Gastroesophageal sphincter (tissue), 4 donors: Measurements from ENCODE around the gene HMGCS2. TPM values are rescaled to one million over a fixed set of nuclear protein-coding genes. Genes with fewer than 3 reads are reported as not detected.

Experiments used
- ATAC-seq: fragments of 150-250 bp; one replicate; pipeline ENCODE4 v1.9.1; 2016; ENCODE audit warnings: mild to moderate bottlenecking, moderate library complexity
- H3K27ac ChIP-seq, 4 donors: fragments of 200-600 bp; sonication (generic) in 3 of 4; 1 replicate in 3 of 4; 2 replicates in 1 of 4; pipeline ENCODE4 v1.5.1; 2016 to 2019
- H3K27me3 ChIP-seq: fragments of 200-600 bp; sonication (generic); one replicate; pipeline ENCODE4 v1.5.1; 2019
- H3K36me3 ChIP-seq, 2 donors: fragments of 200-600 bp; sonication (generic); one replicate each; pipeline ENCODE4 v1.5.1; 2019; ENCODE audit warnings: control low read depth in 1 of 2
- H3K4me1 ChIP-seq, 3 donors: fragments of 200-600 bp; sonication (generic); 1 replicate in 2 of 3; 2 replicates in 1 of 3; pipeline ENCODE4 v1.5.1; 2016 to 2019; ENCODE audit warnings: control low read depth in 2 of 3
- H3K4me3 ChIP-seq, 2 donors: fragments of 200-600 bp; sonication (generic); one replicate each; pipeline ENCODE4 v1.5.1; 2019; ENCODE audit warnings: mild to moderate bottlenecking in 1 of 2, moderate library complexity in 1 of 2
- H3K9me3 ChIP-seq, 3 donors: fragments of 200-600 bp; sonication (generic); one replicate each; pipeline ENCODE4 v1.5.1; 2017 to 2019; ENCODE audit warnings: control low read depth in 2 of 3
- CTCF ChIP-seq, 4 experiments: fragments of 200-600 bp in 2 of 4; fragments of 450-650 bp in 2 of 4; sonication (generic) in 1 of 4; IDR thresholded peaks; one replicate each; pipeline ENCODE4 v1.5.1; 2017 to 2019; ENCODE audit warnings: antibody characterized with exemption in 4 of 4, mild to moderate bottlenecking in 2 of 4, moderate library complexity in 2 of 4
- EP300 ChIP-seq: sonication (generic); formaldehyde crosslinking; IDR thresholded peaks from one replicate; pipeline ENCODE4 v1.6.1; 2017; ENCODE audit warnings: antibody characterized with exemption, mild to moderate bottlenecking
- POLR2A ChIP-seq, 2 donors: fragments of 450-650 bp; IDR thresholded peaks; one replicate each; pipeline ENCODE4 v1.6.1; 2017; ENCODE audit warnings: antibody characterized with exemption in 2 of 2, mild to moderate bottlenecking in 2 of 2, moderate library complexity in 1 of 2
- POLR2AphosphoS5 ChIP-seq: sonication (generic); formaldehyde crosslinking; IDR thresholded peaks from one replicate; pipeline ENCODE4 v1.6.1; 2017; ENCODE audit warnings: antibody characterized with exemption
- WGBS, 2 donors: methylation state at CpG; one replicate each; pipeline ENCODE4 v1.1.5; 2018; ENCODE audit warnings: low coverage in 1 of 2; 5-methylcytosine and 5-hydroxymethylcytosine counted together
- total RNA-seq, 4 donors: library from RNA; depleted of rRNA; stranded (reverse); fragments of >200 nt; gene quantifications; one replicate each; pipeline ENCODE4 v1.1.0, GENCODE V29; 2016

The HMGCS2 gene
- total RNA-seq, 4 donors from 2014 or later, result 0.15 to 3.4 TPM; not detected in 2

- TF ChIP-seq CTCF (IDR thresholded peaks at IDR 0.05) (no peak), POLR2A (IDR thresholded peaks at IDR 0.05) (no peak), EP300 (no peak), POLR2AphosphoS5 (no peak)
- Histone ChIP-seq H3K4me1 (peaks cover 0 to 4% (median 0%) of the 10 kb centered on the region in 3 donors), H3K4me3 (no peak overlapping the region), H3K27me3 (peaks cover 7% of the 10 kb centered on the region), H3K27ac (no peak overlapping the region), H3K36me3 (no peaks in the 10 kb centered on the region), H3K9me3 (no peaks in the 10 kb centered on the region)
- 69 to 89% methylated on average over 2 to 4 of the region's 4 CpGs for WGBS, 2 donors
- no peak for ATAC-seq
Measured at GRCh38 chr1:119806489-119806888, 37.8 kb upstream of the HMGCS2 start.

GRCh38 chr1:119805746-119806145 lies 37.0 kb upstream of the HMGCS2 start:
- H3K4me3 ChIP-seq, result no peak overlapping the region
- no peak for ATAC-seq
- H3K36me3 ChIP-seq, result no peaks in the 10 kb centered on the region
- no peak overlapping the region for H3K27ac ChIP-seq
- peaks cover 0 to 4% (median 0%) of the 10 kb centered on the region in 3 donors for H3K4me1 ChIP-seq
- no peaks in the 10 kb centered on the region for H3K9me3 ChIP-seq
- H3K27me3 ChIP-seq, result peaks cover 7% of the 10 kb centered on the region
- 60 to 97% methylated on average over 1 to 5 of the region's 13 CpGs for WGBS, 2 donors
- TF ChIP-seq POLR2AphosphoS5, result no peak
- TF ChIP-seq EP300, result no peak
- no peak for TF ChIP-seq CTCF (IDR thresholded peaks at IDR 0.05)
- no peak for TF ChIP-seq POLR2A (IDR thresholded peaks at IDR 0.05)

- H3K4me3 ChIP-seq, result no peak overlapping the region
- H3K9me3 ChIP-seq, result no peaks in the 10 kb centered on the region
- whole genome bisulfite sequencing, 2 donors, result 93 to 95% methylated on average over 3 to 8 of the region's 8 CpGs
- no peak for ATAC-seq
- H3K27me3 ChIP-seq, result peaks cover 7% of the 10 kb centered on the region
- no peak overlapping the region for H3K27ac ChIP-seq
- H3K4me1 ChIP-seq, result peaks cover 0 to 4% (median 0%) of the 10 kb centered on the region in 3 donors
- no peaks in the 10 kb centered on the region for H3K36me3 ChIP-seq
- TF ChIP-seq POLR2AphosphoS5 (no peak), EP300 (no peak), POLR2A (IDR thresholded peaks at IDR 0.05) (no peak), CTCF (IDR thresholded peaks at IDR 0.05) (no peak)
Measured at GRCh38 chr1:119805247-119805646, 36.5 kb upstream of the HMGCS2 start.

GRCh38 chr1:119799599-119800177 lies 31.0 kb upstream of the HMGCS2 start:
- 80 to 88% methylated on average over 5 to 6 of the region's 15 CpGs for WGBS, 2 donors
- no peak for TF ChIP-seq EP300
- Histone ChIP-seq H3K36me3 (no peaks in the 10 kb centered on the region), H3K27ac (no peak overlapping the region), H3K4me1 (peaks cover 0 to 11% (median 0%) of the 10 kb centered on the region in 3 donors), H3K27me3 (no peaks in the 10 kb centered on the region), H3K9me3 (no peaks in the 10 kb centered on the region), H3K4me3 (no peak overlapping the region)
- ATAC-seq, result no peak

GRCh38 chr1:119799003-119799402 lies 30.3 kb upstream of the HMGCS2 start:
- no peak for TF ChIP-seq POLR2A (IDR thresholded peaks at IDR 0.05)
- no peak for TF ChIP-seq POLR2AphosphoS5
- no peak for TF ChIP-seq EP300
- no peak for ATAC-seq
- Histone ChIP-seq H3K9me3 (no peaks in the 10 kb centered on the region), H3K4me1 (peaks cover 0 to 17% (median 0%) of the 10 kb centered on the region in 3 donors), H3K4me3 (no peak overlapping the region), H3K27ac (no peak overlapping the region), H3K36me3 (no peaks in the 10 kb centered on the region), H3K27me3 (no peaks in the 10 kb centered on the region)
- 83 to 89% methylated on average over 4 of the region's 4 CpGs for WGBS, 2 donors

GRCh38 chr1:119797606-119798005 lies 28.9 kb upstream of the HMGCS2 start:
- no peak for TF ChIP-seq CTCF (IDR thresholded peaks at IDR 0.05)
- TF ChIP-seq POLR2AphosphoS5, result no peak
- TF ChIP-seq EP300, result no peak
- TF ChIP-seq POLR2A (IDR thresholded peaks at IDR 0.05), result no peak
- H3K27ac ChIP-seq, result no peak overlapping the region
- H3K36me3 ChIP-seq, result no peaks in the 10 kb centered on the region
- H3K9me3 ChIP-seq, result no peaks in the 10 kb centered on the region
- no peaks in the 10 kb centered on the region for H3K27me3 ChIP-seq
- WGBS, 2 donors, result 84 to 100% methylated on average over 3 to 7 of the region's 7 CpGs
- no peak for ATAC-seq
- peaks cover 0 to 22% (median 0%) of the 10 kb centered on the region in 3 donors for H3K4me1 ChIP-seq
- no peak overlapping the region for H3K4me3 ChIP-seq
